ENCODE results near the gene TRAP1.

- TF ChIP-seq, protein P1, sequence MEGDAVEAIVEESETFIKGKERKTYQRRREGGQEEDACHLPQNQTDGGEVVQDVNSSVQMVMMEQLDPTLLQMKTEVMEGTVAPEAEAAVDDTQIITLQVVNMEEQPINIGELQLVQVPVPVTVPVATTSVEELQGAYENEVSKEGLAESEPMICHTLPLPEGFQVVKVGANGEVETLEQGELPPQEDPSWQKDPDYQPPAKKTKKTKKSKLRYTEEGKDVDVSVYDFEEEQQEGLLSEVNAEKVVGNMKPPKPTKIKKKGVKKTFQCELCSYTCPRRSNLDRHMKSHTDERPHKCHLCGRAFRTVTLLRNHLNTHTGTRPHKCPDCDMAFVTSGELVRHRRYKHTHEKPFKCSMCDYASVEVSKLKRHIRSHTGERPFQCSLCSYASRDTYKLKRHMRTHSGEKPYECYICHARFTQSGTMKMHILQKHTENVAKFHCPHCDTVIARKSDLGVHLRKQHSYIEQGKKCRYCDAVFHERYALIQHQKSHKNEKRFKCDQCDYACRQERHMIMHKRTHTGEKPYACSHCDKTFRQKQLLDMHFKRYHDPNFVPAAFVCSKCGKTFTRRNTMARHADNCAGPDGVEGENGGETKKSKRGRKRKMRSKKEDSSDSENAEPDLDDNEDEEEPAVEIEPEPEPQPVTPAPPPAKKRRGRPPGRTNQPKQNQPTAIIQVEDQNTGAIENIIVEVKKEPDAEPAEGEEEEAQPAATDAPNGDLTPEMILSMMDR (IDR thresholded peaks at IDR 0.05), result no peak
- TF ChIP-seq POLR2A (IDR thresholded peaks at IDR 0.05), result no peak
- TF ChIP-seq EP300 (IDR thresholded peaks at IDR 0.05; ENCODE audit: low read depth), result no peak
- peak in 1 of 3 donors; percentile 17 for TF ChIP-seq POLR2AphosphoS5 (IDR thresholded peaks at IDR 0.05)
These were observed 70.9 kb downstream of the TRAP1 start for GRCh38 chr16:3646348-3646920.

Measured in transverse colon (tissue), 4 donors.